HG02588 (cell line): Measurements from ENCODE around the gene EIF1.
A peak's percentile ranks its signal among the peaks of the same experiment; 100 is the strongest.
"Not testable (repeated sequence)": the region's sequence is repeated elsewhere in the genome, so short reads cannot be mapped to it uniquely, and the experiment has no call there.

Source experiments
- ATAC-seq: cut with Tn5 transposase; IDR thresholded peaks from one replicate; pipeline ENCODE4 v1.9.1; 2021; ENCODE audit warnings: mild to moderate bottlenecking, moderate library complexity; ENCODE audit not compliant: unreplicated experiment

The EIF1 gene

GRCh38 chr17:41655611-41656111, 33.0 kb upstream of the EIF1 start:
- ATAC-seq: no peak

DNA sequence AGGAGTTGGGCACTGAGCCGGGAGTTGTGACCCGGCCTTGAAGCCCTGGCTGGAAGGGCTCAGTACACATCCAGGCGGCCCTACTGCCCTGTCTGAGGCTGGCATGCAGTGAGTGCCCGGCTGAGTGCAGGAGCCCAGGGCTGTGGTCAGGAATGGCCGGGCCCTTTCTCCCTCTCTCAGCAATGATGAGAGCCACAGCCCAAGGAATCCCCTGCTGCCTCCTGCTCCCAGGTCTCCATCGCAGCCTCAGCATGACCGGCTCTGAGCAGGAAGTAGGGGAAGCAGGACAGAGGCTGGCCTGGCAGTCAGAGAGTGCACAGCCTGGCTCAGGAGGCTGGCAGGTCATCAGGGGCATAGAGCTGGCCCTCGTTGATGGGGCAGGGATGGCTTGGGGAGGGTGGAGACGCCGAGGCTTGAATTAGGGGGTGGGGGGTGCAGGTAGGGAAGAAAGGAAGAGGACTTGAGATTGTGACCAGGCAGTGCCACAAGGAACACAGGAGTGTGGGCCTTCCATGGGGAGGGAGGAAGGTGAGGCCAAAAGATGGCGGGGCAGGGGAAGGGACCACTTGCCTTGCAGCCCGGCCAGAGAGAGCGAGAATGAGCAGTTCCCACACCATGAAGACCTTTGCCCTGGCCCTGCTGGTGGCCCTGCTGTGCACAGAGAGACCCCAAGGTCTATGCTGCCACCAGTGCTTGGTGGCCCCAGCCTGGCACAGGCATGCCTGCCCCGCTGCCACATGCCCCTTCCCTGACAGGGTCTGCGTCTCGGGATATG, 32.2 kb upstream of the EIF1 start:
- no peak for ATAC-seq

GRCh38 chr17:41657176-41657754, 31.4 kb upstream of the EIF1 start:
- ATAC-seq: no peak

DNA sequence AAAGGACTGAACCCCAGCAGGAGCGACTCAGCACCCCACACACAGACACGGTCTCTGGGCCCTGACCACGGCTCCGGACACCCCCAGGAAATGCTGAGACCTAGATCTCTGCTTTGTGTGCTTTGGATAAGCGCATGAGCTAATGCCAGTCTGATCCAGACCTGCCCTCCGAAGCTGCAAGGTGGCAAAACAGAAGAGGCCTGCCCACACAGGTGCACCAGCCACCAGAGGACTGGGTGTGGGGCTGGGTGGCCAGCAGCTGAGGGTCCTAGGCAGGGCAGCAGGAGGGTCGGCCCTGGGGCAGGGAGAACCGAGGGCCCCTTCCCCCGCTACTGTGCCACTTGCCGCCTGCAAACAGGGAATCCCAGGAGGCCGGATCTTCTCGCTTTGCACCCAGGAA, 30.7 kb upstream of the EIF1 start:
- ATAC-seq: no peak

DNA sequence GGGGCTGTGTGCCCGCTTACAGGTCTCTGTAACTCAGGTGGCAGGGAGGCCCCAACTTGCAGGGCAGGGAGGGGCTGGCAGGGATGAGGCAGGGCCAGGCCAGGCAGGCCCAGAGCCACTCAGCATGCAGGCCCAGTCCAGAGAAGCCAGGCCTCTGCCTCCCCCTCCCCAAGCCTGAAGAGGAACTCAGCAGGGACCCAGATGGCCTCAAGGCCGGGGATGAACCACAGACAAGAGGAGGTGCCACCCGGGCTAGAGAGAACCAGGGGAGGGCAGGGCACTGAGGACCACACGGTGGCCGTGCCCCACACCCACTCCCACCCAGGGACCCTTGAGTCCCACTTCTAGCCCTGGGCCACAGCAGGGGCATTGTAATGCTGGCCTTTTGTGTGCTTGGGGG, 29.8 kb upstream of the EIF1 start:
- ATAC-seq: no peak

DNA sequence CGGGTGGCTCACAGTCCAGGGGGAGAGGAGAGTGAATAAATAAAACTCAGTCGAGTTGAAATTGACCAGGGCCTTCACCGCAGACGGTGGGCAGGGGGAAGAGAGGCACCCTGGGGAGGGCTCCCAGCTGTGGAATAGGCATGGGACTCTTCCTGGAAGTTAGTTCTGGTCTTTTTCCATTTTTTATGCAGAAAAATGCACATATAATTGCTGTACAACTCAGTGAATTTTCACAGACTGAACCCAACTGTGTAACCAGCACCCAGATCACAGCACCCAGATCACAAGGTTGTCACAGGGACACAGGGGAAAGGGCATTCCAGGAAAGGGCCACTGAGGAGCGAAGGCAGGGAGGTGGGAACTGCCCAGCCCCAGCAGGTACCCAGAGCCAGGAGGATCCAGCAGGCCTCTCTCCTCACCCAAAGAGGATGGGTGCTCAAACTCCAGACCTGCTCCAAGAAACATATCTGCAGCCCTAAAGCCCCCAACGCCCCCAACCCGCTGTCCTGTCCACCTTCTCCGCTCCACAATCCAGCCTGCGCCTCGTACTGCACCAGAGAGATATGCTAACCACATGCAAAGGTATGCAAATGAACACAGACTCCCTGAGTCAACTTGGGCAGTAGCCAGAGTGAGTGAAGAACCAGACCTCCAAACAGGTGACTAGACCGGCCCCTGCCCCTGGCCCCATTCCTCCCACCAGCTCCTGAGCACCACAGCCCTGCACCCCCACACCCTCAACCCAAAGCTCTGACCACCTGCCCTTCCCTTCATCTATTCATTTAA, 29.1 kb upstream of the EIF1 start:
- ATAC-seq: no peak

GRCh38 chr17:41660221-41660711, 28.4 kb upstream of the EIF1 start:
- no peak for ATAC-seq

GRCh38 chr17:41663451-41664171, 25.1 kb upstream of the EIF1 start:
- no peak for ATAC-seq

DNA sequence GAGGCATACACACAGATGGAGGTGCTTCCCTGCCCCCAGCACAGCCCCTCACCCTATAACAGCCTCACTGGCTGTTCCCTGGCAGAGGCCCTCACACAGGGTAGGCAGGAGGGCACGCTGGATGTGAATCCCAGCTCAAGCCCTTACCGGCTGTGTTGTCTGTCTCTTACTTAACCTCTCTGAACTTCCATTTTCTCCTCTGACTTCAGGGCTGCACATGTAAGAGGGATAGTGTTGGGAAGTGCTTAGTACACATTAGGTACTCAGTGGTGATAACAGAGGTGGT, 24.6 kb upstream of the EIF1 start:
- no peak for ATAC-seq

DNA sequence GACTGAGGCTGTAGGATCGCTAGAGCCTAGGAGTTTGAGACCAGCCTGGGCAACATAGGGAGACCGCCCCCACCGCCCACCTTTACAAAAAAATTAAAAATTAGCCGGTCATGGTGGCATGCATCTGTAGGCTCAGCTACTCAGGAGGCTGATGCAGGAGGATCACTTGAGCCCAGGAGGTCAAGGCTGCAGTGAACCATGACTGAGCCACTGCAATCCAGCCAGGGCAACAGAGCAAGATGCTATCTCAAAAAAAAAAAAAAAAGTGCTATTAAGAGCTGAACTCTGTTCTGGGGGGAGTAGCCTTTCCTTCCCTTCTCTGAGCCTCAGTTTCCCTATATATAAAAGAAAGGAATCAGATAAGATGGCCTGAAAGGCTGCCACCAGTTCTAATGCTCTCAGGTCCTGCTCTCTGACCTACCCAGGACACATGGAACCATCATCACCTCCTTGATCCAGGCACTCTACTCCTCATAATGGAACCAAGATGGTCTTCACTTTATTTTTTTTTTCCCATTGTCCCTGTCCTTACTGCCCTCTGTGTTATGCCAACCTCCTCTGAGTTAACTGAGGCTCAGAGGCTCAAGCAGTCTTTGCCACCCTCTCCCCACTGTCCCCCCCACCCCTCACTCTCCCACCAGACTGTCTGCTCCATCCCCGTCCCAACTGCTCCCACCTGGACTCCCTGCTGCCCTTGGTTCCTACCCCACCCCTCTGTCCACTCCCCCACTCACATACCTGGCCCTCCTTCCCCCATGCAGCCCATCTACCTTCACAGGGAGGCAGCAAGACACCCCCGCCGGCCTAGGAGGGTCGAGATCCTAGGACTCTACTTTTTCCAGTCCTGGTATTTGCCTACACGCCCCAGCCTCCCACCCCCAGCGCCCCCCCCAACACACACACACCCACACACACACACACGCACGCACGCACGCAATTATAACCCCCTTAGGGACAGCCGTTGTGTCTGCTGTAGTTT, 23.8 kb upstream of the EIF1 start:
- ATAC-seq: no peak

DNA sequence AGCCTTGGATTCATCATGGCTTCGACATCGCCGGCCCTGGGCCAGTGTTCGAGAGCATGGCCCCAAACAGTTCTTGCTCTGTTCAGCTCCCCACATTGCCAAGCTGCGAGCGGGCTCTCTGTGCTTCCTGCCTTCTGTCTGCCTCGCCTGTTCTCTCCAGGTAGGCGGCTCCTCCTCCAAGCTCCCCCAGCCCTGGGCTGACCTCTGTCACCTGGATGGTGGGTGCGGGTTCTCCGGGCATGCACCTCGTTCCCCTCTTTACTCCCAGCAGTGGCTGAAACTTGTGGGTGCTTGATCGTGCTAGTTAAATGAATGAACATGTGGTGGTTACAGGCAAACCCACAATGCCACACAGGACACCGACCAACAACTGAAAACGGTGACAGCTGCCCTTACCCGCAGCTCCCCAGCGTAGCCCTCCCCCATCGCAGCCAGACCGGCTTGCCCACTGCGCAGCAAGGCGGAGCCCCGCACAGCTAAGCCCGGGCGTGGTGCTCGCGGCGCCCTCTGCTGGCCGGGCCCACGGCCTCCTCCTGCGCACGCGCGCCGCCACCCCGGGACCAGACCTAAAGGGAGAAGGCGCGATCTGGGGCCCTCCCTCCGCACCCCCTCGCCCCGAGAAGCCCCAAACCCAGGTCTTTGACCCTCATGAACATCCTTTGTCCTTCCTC, 23.0 kb upstream of the EIF1 start:
- peak; percentile 56 for ATAC-seq

DNA sequence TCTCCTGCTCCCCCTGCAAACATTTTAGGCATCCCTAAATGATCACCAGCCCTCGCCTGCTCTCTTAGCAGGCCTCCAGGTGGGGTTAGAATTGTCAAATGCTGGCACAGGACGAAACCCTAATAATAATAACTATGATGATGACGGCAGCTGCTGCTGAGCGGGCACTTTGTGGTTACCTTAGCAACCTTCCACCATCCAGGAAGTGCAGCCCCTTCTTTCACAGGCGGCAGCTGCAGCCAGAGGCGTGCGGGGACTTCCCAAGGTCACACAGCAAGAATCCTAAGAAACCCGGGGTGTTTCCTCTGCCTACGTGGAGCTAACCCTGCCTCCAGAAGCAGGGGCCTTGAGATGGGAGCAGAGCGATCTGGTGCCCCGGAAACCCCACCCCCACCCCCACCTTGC, 22.4 kb upstream of the EIF1 start:
- ATAC-seq: peak; percentile 33

DNA sequence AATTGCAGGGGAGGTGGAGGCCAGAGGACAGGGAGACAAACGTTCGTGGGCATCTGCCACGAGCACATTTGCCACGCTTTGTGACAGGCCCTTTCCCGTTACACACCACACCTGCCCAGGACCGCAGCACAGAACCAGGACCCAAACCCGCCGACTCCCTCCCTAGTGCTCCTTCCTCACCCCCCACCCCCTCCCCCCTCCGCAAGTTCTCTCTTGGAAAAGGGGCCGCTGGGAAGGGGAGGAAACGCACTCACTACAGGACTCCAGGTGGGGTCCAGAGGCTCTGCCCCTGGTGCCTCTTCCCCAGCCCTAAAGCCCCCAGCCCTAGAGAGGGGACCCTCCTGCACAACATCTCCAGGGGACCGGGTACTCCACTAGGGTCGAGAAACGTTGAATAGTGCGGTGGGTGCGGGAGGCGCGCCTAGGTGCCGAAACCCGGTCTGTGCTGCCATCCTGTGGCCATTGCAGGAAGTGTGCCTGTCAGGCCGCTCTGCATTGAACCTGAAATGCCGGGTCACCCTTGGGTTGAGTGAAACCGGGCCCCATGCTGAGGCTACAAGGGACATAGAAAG, 21.9 kb upstream of the EIF1 start:
- ATAC-seq: no peak

DNA sequence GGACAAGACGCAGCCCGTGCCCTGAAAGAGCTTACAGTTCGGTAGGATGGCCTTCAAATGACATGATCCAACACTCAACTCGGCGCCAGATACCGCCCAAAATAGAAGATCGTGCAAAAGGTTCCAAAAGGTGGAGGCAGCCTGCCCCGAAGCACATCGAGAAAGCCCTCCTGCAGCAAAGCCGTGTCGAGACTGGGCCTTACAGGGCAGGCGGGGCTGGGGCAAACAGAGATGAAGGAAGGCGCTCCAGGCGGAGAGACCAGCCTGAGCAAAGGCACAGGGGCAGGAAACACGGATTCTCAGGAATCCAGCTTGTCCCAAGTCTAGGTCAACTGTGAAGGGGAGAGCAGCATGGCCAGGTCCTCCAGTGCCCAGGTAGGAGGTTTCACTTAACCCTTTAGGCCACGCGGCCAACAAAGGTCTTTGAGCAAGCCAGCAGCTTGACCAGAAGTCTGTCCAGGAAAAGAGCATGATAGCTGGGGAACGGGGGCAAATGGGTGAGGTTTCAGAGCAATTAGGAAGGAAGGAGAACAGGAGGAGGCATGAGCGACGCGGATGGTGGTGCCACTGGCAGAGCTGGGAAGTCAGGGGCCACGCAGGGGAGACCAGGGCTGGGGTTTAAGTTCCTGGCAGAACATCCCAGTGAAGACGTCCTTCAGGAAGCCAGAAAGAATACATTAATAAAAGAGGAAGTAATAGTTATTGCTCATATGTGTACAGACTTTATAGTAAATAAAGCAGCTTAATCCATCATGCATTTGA, 21.2 kb upstream of the EIF1 start:
- ATAC-seq: no peak

GRCh38 chr17:41672153-41672552, 16.5 kb upstream of the EIF1 start:
- ATAC-seq: no peak

- not testable (repeated sequence) for ATAC-seq
These were observed 13.3 kb upstream of the EIF1 start for GRCh38 chr17:41675157-41676057.

GRCh38 chr17:41676058-41676419, 12.6 kb upstream of the EIF1 start:
- no peak for ATAC-seq
